Measurements from ENCODE around the gene HSD3B1.
"Not testable (repeated sequence)": the region's sequence is repeated elsewhere in the genome, so short reads cannot be mapped to it uniquely, and the experiment has no call there.

The HSD3B1 gene

DNA sequence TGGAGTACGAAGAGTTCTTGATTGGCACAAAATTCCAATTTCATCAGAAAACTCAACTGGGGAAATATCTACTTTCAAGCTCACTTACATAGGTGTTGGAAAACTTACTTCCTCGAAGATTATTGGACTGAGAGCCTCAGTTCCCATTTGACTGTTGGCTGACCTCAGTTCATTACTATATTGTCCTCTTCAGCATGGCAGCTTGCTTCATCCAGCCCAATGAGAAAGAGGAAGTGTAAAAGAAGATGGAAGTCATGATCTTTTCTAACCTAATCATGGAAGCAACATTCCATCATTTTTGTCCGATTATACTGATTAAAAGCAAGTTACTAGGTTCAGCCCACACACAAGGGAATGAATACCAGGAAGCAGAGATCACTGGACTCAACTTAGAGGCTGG lies 49.4 kb downstream of the HSD3B1 start:
- no peak for DNase-seq

DNA sequence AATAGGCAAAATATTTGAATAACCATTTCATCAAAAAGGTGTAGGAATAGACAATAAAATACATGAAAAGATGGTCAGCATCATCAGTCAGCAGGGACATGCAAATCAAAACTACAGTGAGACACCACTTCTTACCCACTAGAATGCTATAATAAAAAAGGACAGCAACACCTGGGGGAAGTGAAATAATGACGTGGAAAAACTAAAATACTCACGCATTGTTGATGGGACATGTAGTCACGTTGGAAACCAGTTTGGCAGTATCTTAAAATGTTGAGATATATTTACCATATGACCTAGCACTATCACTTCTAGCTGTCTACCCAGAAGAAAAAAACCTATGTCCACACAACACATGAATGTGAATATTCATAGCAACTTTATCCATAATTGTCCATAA lies 53.4 kb downstream of the HSD3B1 start:
- not testable (repeated sequence) for DNase-seq

DNA sequence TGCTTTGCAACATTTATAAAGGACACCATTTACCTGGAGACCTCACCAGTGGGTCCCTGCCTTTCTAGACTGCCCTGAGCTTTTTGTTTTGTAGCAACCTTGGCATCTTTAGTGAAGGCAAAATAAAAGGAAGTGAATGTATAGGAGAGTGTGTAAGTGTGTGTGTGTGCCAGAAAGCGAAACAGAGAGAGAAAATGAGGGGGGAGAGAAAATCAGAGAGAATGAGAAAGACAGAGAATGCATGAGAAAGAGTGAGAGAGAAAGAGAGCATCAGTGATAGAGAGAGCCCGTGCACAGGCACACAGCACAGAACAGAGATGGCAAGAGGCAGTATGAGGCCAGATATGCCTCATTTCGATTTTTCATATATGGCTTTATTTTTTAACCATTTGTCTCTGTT lies 57.5 kb downstream of the HSD3B1 start:
- no peak for DNase-seq
